ENCODE measurements around the gene TSKS.
"Not testable (repeated sequence)": the region's sequence is repeated elsewhere in the genome, so short reads cannot be mapped to it uniquely, and the experiment has no call there.

The TSKS gene

GRCh38 chr19:49766007-49766929, 3.2 kb upstream of the TSKS start:
- DNase-seq: peak; percentile 96

- no peak for DNase-seq
Observed at GRCh38 chr19:49764341-49764740, 1.2 kb upstream of the TSKS start.

- DNase-seq: no peak
Observed at GRCh38 chr19:49761625-49762311, 1.3 kb downstream of the TSKS start.

- DNase-seq: no peak
Observed at GRCh38 chr19:49761249-49761624, 1.9 kb downstream of the TSKS start.

- DNase-seq: no peak
Observed at GRCh38 chr19:49758292-49758691, 4.8 kb downstream of the TSKS start.

- no peak for DNase-seq
Observed at GRCh38 chr19:49755956-49756355, 7.2 kb downstream of the TSKS start.

GRCh38 chr19:49752701-49753100, 10.4 kb downstream of the TSKS start:
- DNase-seq: no peak

GRCh38 chr19:49749771-49750170, 13.3 kb downstream of the TSKS start:
- no peak for DNase-seq

GRCh38 chr19:49749055-49749716, 13.9 kb downstream of the TSKS start:
- DNase-seq: no peak

GRCh38 chr19:49746206-49746958, 16.7 kb downstream of the TSKS start:
- DNase-seq: peak; percentile 39

- no peak for DNase-seq
Observed at GRCh38 chr19:49744946-49745381, 18.1 kb downstream of the TSKS start.

- DNase-seq: no peak
Observed at GRCh38 chr19:49741210-49741844, 21.8 kb downstream of the TSKS start.

- DNase-seq: no peak
Observed at GRCh38 chr19:49739933-49740332, 23.2 kb downstream of the TSKS start.

- no peak for DNase-seq
Observed at GRCh38 chr19:49739098-49739497, 24.0 kb downstream of the TSKS start.

- DNase-seq: no peak
Observed at GRCh38 chr19:49738268-49738667, 24.8 kb downstream of the TSKS start.

- no peak for DNase-seq
Observed at GRCh38 chr19:49730166-49730565, 32.9 kb downstream of the TSKS start.

GRCh38 chr19:49727217-49728030, 35.7 kb downstream of the TSKS start:
- DNase-seq: no peak

- not testable (repeated sequence) for DNase-seq
Observed at GRCh38 chr19:49719420-49719819, 43.7 kb downstream of the TSKS start.

- no peak for DNase-seq
Observed at GRCh38 chr19:49718991-49719390, 44.1 kb downstream of the TSKS start.

- DNase-seq: no peak
Observed at GRCh38 chr19:49718511-49718910, 44.6 kb downstream of the TSKS start.

GRCh38 chr19:49716154-49716553, 47.0 kb downstream of the TSKS start:
- DNase-seq: no peak

Measured in activated gamma-delta T cell (primary cell).